ENCODE data around the gene BRPF1.

BRPF1 gene

GRCh38 chr3:9731206-9732079 is at the start of gene BRPF1:
Gene BRPF1 (plus strand): TSS chr3:9731735. CDS start chr3:9734141, 2,406 bp downstream.
- DNase-seq (ENCODE audit: low spot score) = peak; percentile 100

DNA sequence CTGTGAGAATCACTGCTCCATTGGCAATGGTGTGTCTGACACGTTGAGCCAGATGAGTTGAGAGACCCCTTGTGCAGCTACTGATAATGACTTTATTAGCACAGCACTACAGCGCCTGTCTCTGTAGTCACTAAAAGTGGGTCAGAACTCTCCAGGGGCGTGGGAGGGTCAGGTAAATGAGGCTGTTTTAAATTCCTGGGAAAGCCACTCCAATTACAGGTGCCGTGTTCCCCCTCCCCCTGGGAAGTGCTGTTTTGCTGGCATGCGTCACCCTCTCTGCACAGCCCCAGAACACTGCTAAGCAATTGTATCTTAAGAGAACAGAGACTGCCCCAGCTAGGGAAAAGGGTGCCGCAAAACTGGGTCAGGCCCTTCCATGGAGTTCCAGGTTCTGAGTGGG is 49.4 kb upstream of the BRPF1 start:
- DNase-seq (ENCODE audit: low spot score) = no peak

DNA sequence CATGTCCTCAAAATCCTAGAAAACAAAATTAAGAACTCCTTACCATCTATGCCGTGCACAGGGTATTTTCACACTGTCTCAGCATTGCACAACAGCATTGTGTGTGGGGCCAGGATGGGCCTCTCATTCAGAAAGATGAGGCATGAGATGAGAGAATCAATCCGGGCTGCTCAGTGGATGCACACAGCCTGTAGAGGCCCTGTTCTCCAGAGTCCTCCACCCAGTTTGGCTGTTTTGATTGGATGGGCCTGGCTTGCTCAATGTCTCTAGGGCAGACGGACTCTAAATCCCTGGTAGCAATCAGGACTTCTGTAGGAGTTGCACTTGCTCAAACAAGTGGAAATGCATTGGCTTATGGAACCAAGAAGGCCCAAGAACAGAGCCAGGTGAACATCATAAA is 48.1 kb upstream of the BRPF1 start:
- DNase-seq (ENCODE audit: low spot score) = no peak

GRCh38 chr3:9685216-9686049 is 46.1 kb upstream of the BRPF1 start:
- no peak for DNase-seq (ENCODE audit: low spot score)

DNA sequence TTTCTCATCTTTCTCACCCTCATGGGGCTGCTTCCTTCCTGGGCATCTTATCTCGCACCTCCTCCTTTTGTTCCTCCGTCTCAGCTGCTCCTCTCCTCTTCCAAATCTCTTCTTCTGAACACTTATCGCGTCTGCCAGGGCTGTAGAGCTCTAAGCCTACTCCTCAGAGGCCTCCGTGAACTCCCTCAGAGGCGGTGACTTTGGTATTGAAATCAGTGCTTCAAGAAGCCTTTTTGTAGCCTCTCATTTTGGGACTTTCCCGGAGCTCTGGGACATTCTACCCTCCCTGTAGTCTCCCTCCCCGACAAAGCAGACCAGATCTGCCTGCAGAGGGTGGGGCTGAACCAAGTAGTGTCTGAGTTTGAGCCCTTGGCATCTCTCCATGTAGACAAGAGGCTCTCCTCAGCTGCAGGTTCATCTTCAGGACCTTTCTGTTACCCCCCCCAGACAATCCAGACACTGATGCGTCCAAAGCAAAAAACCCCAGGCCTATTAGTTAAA is 45.4 kb upstream of the BRPF1 start:
- no peak for DNase-seq (ENCODE audit: low spot score)

DNA sequence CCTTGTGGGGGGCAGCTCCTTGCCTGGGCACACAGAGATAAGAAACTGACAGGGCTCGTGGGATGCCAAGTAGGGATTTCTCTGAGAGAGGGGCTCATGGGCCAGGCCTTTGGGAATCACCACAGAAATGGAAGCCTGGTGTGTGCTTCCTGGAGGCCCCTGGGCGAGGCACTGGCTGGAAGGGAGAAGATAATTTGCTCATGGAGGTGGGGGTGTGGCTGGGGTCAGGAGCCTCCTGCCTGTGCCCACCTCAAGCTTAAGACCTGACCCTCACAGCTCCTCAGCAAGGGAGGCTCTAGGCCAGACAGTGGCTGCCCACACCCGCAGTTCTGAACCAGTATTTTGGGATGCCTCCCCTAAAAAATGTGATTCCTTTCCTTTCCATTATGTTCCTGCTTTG is 44.8 kb upstream of the BRPF1 start:
- DNase-seq (ENCODE audit: low spot score) = no peak

DNA sequence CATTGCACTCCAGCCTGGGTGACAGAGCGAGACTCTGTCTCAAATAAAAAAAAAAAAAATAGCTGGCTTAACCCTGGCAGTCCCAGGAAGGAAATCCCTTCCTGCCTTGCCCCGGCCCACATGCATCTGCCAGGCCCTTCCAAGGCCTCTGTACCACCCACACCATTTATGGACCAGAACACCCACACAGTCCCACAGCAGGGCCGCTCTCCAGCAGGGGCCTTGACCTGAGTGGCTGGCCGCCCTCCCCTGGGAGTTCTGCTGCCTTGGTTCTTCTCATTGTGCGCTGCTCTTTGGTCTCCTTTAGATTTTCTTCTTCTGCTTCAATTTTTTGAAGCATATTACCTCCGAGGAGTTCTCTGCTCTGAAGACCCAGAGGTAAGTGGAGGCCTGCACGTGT is 44.0 kb upstream of the BRPF1 start:
- no peak for DNase-seq (ENCODE audit: low spot score)

- no peak for DNase-seq (ENCODE audit: low spot score)
Measured at GRCh38 chr3:9688961-9689360, 42.6 kb upstream of the BRPF1 start.

DNA sequence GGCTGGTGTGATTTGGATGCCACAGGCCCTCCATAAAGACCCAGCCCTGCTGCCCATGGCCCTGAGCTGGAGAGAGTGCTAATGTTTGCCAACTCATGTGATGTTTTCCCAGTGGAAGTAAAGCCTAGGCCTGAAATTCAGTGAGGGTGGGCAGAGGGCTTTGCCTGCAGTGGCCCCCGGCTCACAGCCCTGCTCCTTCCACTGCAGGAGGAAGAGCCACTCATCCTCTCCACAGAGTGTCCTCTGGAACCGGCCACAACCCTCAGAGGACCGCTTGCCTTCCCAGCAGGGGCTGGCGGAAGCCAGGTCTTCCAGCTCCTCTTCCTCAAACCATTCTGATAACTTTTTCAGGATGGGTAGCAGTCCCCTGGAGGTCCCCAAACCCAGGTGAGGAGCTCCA is 41.8 kb upstream of the BRPF1 start:
- no peak for DNase-seq (ENCODE audit: low spot score)

- DNase-seq (ENCODE audit: low spot score) = no peak
Measured at GRCh38 chr3:9690451-9691450, 40.8 kb upstream of the BRPF1 start.

DNA sequence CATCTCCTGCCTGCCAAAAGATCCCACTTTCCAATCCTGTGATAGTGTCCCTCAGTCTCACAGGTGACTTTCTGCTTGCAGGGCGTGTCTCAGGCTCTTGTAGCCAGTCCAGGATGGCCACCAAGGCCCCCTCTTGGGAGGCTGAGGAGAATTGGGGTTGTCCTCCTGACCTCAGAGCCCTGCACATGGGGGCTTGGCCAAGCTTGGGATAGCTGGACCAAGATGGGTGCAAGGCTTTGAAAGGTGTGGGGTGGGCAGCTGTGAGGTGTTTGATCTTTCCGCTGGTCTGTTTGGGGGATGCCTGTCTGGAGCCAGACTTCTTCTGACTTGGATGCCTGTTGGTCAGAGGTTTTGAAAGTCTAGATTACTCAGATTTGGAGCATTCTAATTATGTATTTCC is 39.9 kb upstream of the BRPF1 start:
- no peak for DNase-seq (ENCODE audit: low spot score)

DNA sequence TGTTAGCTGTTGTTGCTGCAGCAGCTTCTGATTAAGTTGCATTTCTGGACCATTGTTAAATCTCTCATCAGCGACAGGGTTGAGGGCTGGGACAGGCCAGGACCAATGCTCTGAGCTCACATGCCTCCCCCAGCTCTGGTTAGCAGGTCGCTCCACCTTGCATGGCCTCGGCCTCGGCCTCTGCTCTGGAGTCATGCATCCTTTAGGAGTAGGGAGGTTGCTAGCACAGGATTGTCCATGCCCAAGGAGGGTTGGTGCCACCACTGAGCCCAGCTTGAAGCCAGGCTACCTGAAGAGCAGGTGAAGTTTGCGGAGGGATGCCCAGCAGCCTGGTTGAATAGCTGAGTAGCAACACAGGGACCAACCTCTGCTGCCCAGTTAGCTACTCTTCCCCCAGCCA is 39.1 kb upstream of the BRPF1 start:
- no peak for DNase-seq (ENCODE audit: low spot score)

DNA sequence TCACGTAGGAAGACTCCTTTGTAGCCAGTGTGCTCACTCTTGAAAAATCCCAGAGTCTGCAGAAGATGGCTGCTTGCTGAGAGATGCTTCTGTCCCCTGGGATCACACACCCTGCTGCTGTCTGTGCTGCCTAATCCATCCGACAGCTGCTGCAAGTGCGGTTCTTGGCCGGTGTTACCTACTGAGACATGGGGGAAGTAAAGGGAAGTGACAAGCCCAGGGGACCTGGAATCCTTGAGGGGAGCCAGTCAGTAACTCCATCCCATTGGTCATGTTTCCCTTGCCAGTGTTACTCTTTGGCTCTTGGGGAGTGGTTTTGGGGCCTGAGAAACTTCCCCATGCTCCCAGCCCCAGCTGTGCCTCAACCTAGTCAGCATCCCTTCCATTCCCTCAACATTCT is 36.2 kb upstream of the BRPF1 start:
- no peak for DNase-seq (ENCODE audit: low spot score)

DNA sequence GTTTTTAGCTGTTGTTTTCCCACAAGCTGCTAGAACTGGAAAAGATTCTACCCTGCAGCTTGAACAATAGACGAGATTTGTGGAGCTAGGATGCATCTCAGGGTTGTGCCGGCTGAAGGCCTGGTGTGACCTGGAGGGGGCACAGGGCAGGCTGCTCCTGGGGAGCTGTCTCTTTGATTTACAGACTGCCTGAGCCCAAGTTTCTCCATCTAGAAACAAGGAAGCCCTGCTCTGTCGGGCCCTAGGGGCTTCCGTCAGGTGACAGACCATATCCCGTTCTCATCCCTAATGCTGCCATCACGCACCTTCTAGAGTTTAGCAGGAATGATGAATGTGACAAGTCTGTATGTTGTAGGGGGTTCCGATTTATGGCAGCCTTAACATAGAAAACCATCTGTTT is 35.8 kb upstream of the BRPF1 start:
- DNase-seq (ENCODE audit: low spot score) = no peak

GRCh38 chr3:9696480-9697220 is 34.9 kb upstream of the BRPF1 start:
- no peak for DNase-seq (ENCODE audit: low spot score)

DNA sequence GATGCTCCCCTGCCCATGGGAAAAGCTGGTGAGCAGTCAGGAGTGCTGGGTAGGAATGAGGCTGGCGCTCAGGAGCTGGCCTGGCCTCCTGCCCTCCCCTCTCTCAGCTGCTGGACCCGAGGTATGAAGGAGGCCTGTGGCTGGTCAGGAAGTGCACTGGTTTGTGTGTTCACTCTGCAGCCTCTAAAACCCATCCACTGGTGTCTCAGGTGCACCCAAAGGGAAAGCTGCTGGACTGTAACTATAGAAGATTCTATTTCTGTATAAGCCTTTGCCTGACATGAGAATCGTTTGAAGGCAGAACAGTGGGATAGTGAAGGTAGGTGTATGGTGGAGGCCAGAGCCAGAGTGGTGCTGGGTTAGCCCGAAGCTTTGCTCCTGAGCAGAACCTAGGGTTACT is 33.6 kb upstream of the BRPF1 start:
- no peak for DNase-seq (ENCODE audit: low spot score)

GRCh38 chr3:9698293-9698692 is 33.2 kb upstream of the BRPF1 start:
- no peak for DNase-seq (ENCODE audit: low spot score)

DNA sequence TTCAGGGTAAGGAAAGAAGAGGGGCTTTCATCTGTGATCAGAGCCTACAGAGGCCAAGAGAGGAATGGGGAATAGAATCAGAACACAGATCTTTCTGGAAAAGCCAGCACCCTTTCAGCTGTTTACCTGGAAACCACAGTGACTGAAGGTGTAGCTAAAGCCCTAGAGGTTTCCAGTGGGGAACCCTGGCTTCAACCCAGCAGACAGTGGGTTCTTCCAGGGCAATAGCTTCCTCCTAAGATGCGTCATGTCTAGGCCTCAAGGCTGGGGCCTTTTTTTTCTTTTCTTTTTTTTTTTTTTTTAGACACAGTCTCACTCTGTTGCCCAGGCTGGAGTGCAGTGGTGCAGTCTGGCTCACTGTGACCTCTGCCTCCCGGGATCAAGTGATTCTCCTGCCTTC is 31.0 kb upstream of the BRPF1 start:
- DNase-seq (ENCODE audit: low spot score) = no peak

GRCh38 chr3:9701006-9701405 is 30.5 kb upstream of the BRPF1 start:
- no peak for DNase-seq (ENCODE audit: low spot score)

GRCh38 chr3:9701711-9702110 is 29.8 kb upstream of the BRPF1 start:
- DNase-seq (ENCODE audit: low spot score) = no peak

GRCh38 chr3:9703240-9703639 is 28.3 kb upstream of the BRPF1 start:
- no peak for DNase-seq (ENCODE audit: low spot score)
